H1 (cell line): ENCODE results near the gene EML4. TPM values are rescaled to one million over a fixed set of nuclear protein-coding genes. Genes with fewer than 3 reads are reported as not detected.

Experiments
- CTCF ChIA-PET: fragments of 300-600 bp; sonication (Branson Sonifier 250); formaldehyde crosslinking; loops from one replicate; lab custom pipeline; 2021; ENCODE audit not compliant: partially characterized antibody; lab: Charles Lee
- POLR2A ChIA-PET: fragments of 300-600 bp; sonication (Branson Sonifier 250); formaldehyde crosslinking; loops from one replicate; lab custom pipeline; 2021; ENCODE audit warnings: inconsistent platforms; ENCODE audit not compliant: partially characterized antibody; lab: Charles Lee
- DNase-seq, 2 experiments: peaks; one replicate each; pipeline versions ENCODE4 v3.0.0 to v3.0.0-alpha.2; 2010 to 2022; ENCODE audit warnings: low spot score in 2 of 2, low read depth in 1 of 2, mixed read lengths in 1 of 2
- FAIRE-seq: peaks from 2 replicates; lab custom pipeline; 2011; peaks lifted over from hg19 to GRCh38; lab: Jason Lieb, UNC
- H2AFZ ChIP-seq: 2 replicates; pipeline ENCODE4 v1.8.1; 2012; ENCODE audit warnings: low read length, inconsistent platforms
- H2AK5ac ChIP-seq: 2 replicates; pipeline ENCODE4 v1.6.1; 2013; ENCODE audit warnings: low read depth, low read length
- H2BK120ac ChIP-seq: replicated peaks from 2 replicates; pipeline ENCODE3; 2013; ENCODE audit warnings: low read depth, low read length, inconsistent platforms
- H2BK12ac ChIP-seq: 2 replicates; pipeline ENCODE4 v1.6.1; 2013; ENCODE audit warnings: low read depth, low read length
- H2BK15ac ChIP-seq: 2 replicates; pipeline ENCODE4 v1.6.1; 2013; ENCODE audit warnings: low read length
- H2BK20ac ChIP-seq: 2 replicates; pipeline ENCODE4 v1.6.1; 2013; ENCODE audit warnings: low read length
- H2BK5ac ChIP-seq: 2 replicates; pipeline ENCODE4 v1.6.1; 2013; ENCODE audit warnings: low read depth, low read length
- H3K14ac ChIP-seq: 2 replicates; pipeline ENCODE4 v1.6.1; 2013; ENCODE audit warnings: inconsistent platforms; ENCODE audit not compliant: insufficient read length
- H3K18ac ChIP-seq: 2 replicates; pipeline ENCODE4 v1.6.1; 2013; ENCODE audit warnings: low read length; ENCODE audit errors: extremely low read depth
- H3K23ac ChIP-seq: 2 replicates; pipeline ENCODE4 v1.6.1; 2013; ENCODE audit warnings: inconsistent platforms; ENCODE audit not compliant: insufficient read length
- H3K23me2 ChIP-seq: 2 replicates; pipeline ENCODE4 v1.6.1; 2013; ENCODE audit warnings: low read depth, low read length
- H3K27ac ChIP-seq: 2 replicates; pipeline ENCODE4 v1.6.1; 2011; ENCODE audit warnings: low read depth, low read length, inconsistent platforms
- H3K27me3 ChIP-seq, 4 experiments: replicated peaks in 1 of 4; 1 replicate in 1 of 4; 2 replicates in 3 of 4; pipeline versions ENCODE4 v1.6.1 to v1.8.1; 2011 to 2013; ENCODE audit warnings: low read length in 3 of 4, mild to moderate bottlenecking in 3 of 4, inconsistent platforms in 2 of 4, mixed read lengths in 2 of 4, moderate library complexity in 1 of 4; ENCODE audit not compliant: control insufficient read depth in 3 of 4, insufficient read depth in 3 of 4; ENCODE audit errors: extremely low read depth in 1 of 4
- H3K36me3 ChIP-seq, 4 experiments: 2 replicates each; pipeline versions ENCODE4 v1.6.1 to v1.8.1; 2011 to 2013; ENCODE audit warnings: mild to moderate bottlenecking in 4 of 4, low read length in 3 of 4, moderate library complexity in 2 of 4, control low read depth in 1 of 4, inconsistent platforms in 1 of 4; ENCODE audit not compliant: insufficient read depth in 4 of 4, control insufficient read depth in 2 of 4
- H3K4ac ChIP-seq: replicated peaks from 2 replicates; pipeline ENCODE3; 2013; ENCODE audit warnings: low read length, low read depth, mixed read lengths, inconsistent platforms; ENCODE audit not compliant: insufficient read length
- H3K4me1 ChIP-seq, 4 experiments: replicated peaks in 1 of 4; 1 replicate in 1 of 4; 2 replicates in 3 of 4; pipeline versions ENCODE4 v1.6.1 to v1.8.1; 2011 to 2013; ENCODE audit warnings: low read length in 3 of 4, inconsistent platforms in 2 of 4, mixed read lengths in 1 of 4; ENCODE audit not compliant: insufficient read depth in 4 of 4, control insufficient read depth in 3 of 4
- H3K4me2 ChIP-seq, 2 experiments: 2 replicates each; pipeline versions ENCODE4 v1.6.1 to v1.8.1; 2011 to 2013; ENCODE audit warnings: low read depth in 2 of 2, low read length in 2 of 2, control low read depth in 1 of 2, inconsistent platforms in 1 of 2, mild to moderate bottlenecking in 1 of 2; ENCODE audit not compliant: insufficient read depth in 1 of 2
- H3K4me3 ChIP-seq, 4 experiments: fragments of 200-600, 300-600 bp in 1 of 4; sonication (generic), shearing (Covaris generic), sonication (Bioruptor Twin) in 1 of 4; 2 replicates each; pipeline versions ENCODE4 v1.5.1 to v1.8.1; 2011 to 2016; ENCODE audit warnings: low read length in 4 of 4, low read depth in 3 of 4, control low read depth in 2 of 4, inconsistent platforms in 2 of 4, mild to moderate bottlenecking in 2 of 4, mixed read lengths in 1 of 4, moderate library complexity in 1 of 4; ENCODE audit not compliant: insufficient read depth in 2 of 4; ENCODE audit errors: extremely low read depth in 1 of 4
- H3K56ac ChIP-seq: replicated peaks from 2 replicates; pipeline ENCODE3; 2013; ENCODE audit warnings: low read depth, mild to moderate bottlenecking, mixed read lengths, low read length, inconsistent platforms; ENCODE audit not compliant: insufficient read length
- H3K79me1 ChIP-seq: 2 replicates; pipeline ENCODE4 v1.6.1; 2013; ENCODE audit warnings: low read depth, low read length, control low read depth
- H3K79me2 ChIP-seq, 2 experiments: 2 replicates each; pipeline versions ENCODE4 v1.6.1 to v1.8.1; 2012 to 2013; ENCODE audit warnings: low read length in 2 of 2, mild to moderate bottlenecking in 2 of 2, inconsistent platforms in 1 of 2; ENCODE audit not compliant: insufficient read depth in 2 of 2, control insufficient read depth in 1 of 2
- H3K9ac ChIP-seq, 4 experiments: replicated peaks in 1 of 4; 1 replicate in 1 of 4; 2 replicates in 3 of 4; pipeline versions ENCODE4 v1.6.1 to v1.8.1; 2011 to 2013; ENCODE audit warnings: low read depth in 3 of 4, low read length in 3 of 4, control low read depth in 2 of 4, mild to moderate bottlenecking in 2 of 4, moderate library complexity in 2 of 4, inconsistent platforms in 1 of 4; ENCODE audit errors: extremely low read depth in 1 of 4
- H3K9me3 ChIP-seq, 2 experiments: 2 replicates each; pipeline versions ENCODE4 v1.6.1 to v1.8.1; 2012 to 2013; ENCODE audit warnings: mild to moderate bottlenecking in 2 of 2, moderate library complexity in 2 of 2, control low read depth in 1 of 2, inconsistent platforms in 1 of 2, low read depth in 1 of 2, low read length in 1 of 2, mixed read lengths in 1 of 2; ENCODE audit not compliant: insufficient read depth in 2 of 2
- H4K20me1 ChIP-seq, 2 experiments: replicated peaks in 1 of 2; 2 replicates each; pipeline versions ENCODE3 to v1.8.1; 2011 to 2013; ENCODE audit warnings: inconsistent platforms in 2 of 2, low read length in 2 of 2, mild to moderate bottlenecking in 1 of 2; ENCODE audit not compliant: insufficient read depth in 2 of 2, control insufficient read depth in 1 of 2
- H4K5ac ChIP-seq: 2 replicates; pipeline ENCODE4 v1.6.1; 2013; ENCODE audit warnings: low read length, low read depth, mixed read lengths, inconsistent platforms; ENCODE audit not compliant: insufficient read length
- H4K8ac ChIP-seq: 2 replicates; pipeline ENCODE4 v1.8.0; 2013; ENCODE audit warnings: mild to moderate bottlenecking, moderate library complexity, low read length, inconsistent platforms; ENCODE audit not compliant: insufficient read depth; ENCODE audit errors: extremely low read depth
- H4K91ac ChIP-seq: replicated peaks from 2 replicates; pipeline ENCODE3; 2013; ENCODE audit warnings: low read length, mixed read lengths, inconsistent platforms; ENCODE audit not compliant: insufficient read length
- BRCA1 ChIP-seq: IDR thresholded peaks from 2 replicates; pipeline ENCODE4 v1.6.1; 2012; ENCODE audit warnings: low read depth, low read length, improper control_type of control experiment
- CHD1 ChIP-seq: IDR thresholded peaks from 2 replicates; pipeline ENCODE4 v1.6.1; 2012; ENCODE audit warnings: low read depth, low read length, improper control_type of control experiment
- EP300 ChIP-seq, 2 experiments: IDR thresholded peaks; 1 replicate in 1 of 2; 2 replicates in 1 of 2; pipeline ENCODE4 v1.6.1; 2011 to 2012; ENCODE audit warnings: low read depth in 2 of 2, low read length in 2 of 2, mild to moderate bottlenecking in 2 of 2, borderline replicate concordance in 1 of 2, inconsistent platforms in 1 of 2, moderate library complexity in 1 of 2
- FOSL1 ChIP-seq: IDR thresholded peaks from 2 replicates; pipeline ENCODE4 v1.6.1; 2011; ENCODE audit warnings: mild to moderate bottlenecking, low read depth, low read length, moderate library complexity; ENCODE audit not compliant: insufficient read depth
- POU5F1 ChIP-seq: IDR thresholded peaks from 2 replicates; pipeline ENCODE4 v1.6.1; 2011; ENCODE audit warnings: low read depth, mild to moderate bottlenecking, low read length, moderate library complexity
- SAP30 ChIP-seq: fragments of 300-600 bp; sonication (generic); IDR thresholded peaks from 2 replicates; pipeline ENCODE4 v1.7.1; 2012; ENCODE audit warnings: low read length, moderate library complexity, mild to moderate bottlenecking, inconsistent platforms; ENCODE audit not compliant: insufficient read depth, insufficient replicate concordance
- SIX5 ChIP-seq: IDR thresholded peaks from 2 replicates; pipeline ENCODE4 v1.6.1; 2011; ENCODE audit warnings: mild to moderate bottlenecking, low read depth, low read length
- SUZ12 ChIP-seq: fragments of 200-600 bp; sonication (generic); IDR thresholded peaks from 2 replicates; pipeline ENCODE4 v1.6.1; 2012; ENCODE audit warnings: mild to moderate bottlenecking, inconsistent platforms, low read length, moderate library complexity, mixed read lengths
- TEAD4 ChIP-seq: IDR thresholded peaks from 2 replicates; pipeline ENCODE4 v1.6.1; 2012; ENCODE audit warnings: low read depth, low read length, inconsistent platforms, mixed read lengths
- polyA plus RNA-seq, 7 experiments: library from polyadenylated mRNA; depleted of rRNA in 3 of 7; stranded (reverse) in 5 of 7; unstranded in 2 of 7; fragments of >200 nt in 5 of 7; fragments of 200-250 nt in 2 of 7; gene quantifications; 1 replicate in 5 of 7; 2 replicates in 1 of 7; 4 replicates in 1 of 7; pipeline versions ENCODE4 v1.2.1 to v1.2.3, GENCODE V29; 2011 to 2013; ENCODE audit warnings: missing spikeins in 2 of 7, mixed read lengths in 2 of 7
- total RNA-seq: library from RNA; stranded (reverse); fragmentation: NEBNext Ultra II Directional; extraction: Animal tissue kit (Norgen Biotek cat#: 25700); gene quantifications from 2 replicates; pipeline ENCODE4 v1.2.1, GENCODE V29; 2021

Gene EML4
- total and polyA plus RNA-seq, 2 of the 8 experiments (the other 6 are each of a cell fraction or from before 2014, with no cell fraction given) = 50.1 to 104 TPM

DNA sequence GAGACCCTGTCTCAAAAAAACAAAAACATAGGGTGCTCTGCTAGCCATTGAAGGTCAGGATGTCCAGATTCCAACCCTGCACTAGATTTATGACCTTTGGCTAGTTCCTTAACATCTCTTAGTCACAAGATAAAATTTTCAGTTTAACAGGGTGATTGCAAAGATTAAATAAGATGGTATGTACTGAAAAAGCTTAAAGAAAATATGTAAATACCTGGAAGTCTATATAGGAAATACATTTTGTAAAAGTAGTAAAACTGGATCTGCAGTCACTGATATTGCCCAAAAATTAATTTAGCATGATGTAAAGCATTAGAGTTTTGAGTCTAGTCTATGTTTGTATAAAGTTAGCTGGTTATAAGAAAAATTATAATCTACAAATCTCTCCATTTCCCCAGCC is 197.3 kb downstream of the EML4 start:
- Histone ChIP-seq H3K4me3 (no peak overlapping the region), H3K56ac (no peak overlapping the region), H2AK5ac (no peak overlapping the region), H3K79me2 (no peaks in the 10 kb centered on the region), H3K4me1 (peaks cover 0 to 3% (median 0%) of the 10 kb centered on the region in 4 experiments; a peak in 2 of 7 replicates), H4K5ac (no peak overlapping the region), H2AFZ (no peak overlapping the region), H3K27me3 (no peaks in the 10 kb centered on the region), H3K27ac (no peak overlapping the region), H3K36me3 (no peaks in the 10 kb centered on the region), H3K4ac (no peak overlapping the region), H2BK15ac (no peak overlapping the region), H2BK120ac (no peak overlapping the region), H3K79me1 (no peaks in the 10 kb centered on the region), H3K4me2 (no peak overlapping the region), H3K14ac (no peak overlapping the region), H2BK12ac (no peak overlapping the region), H3K9ac (no peak overlapping the region), H4K20me1 (no peaks in the 10 kb centered on the region), H4K91ac (no peak overlapping the region), H2BK20ac (no peak overlapping the region), H2BK5ac (no peak overlapping the region), H4K8ac (no peak overlapping the region), H3K9me3 (no peaks in the 10 kb centered on the region), H3K18ac (no peak overlapping the region), H3K23ac (no peak overlapping the region), H3K23me2 (no peaks in the 10 kb centered on the region)
- FAIRE-seq (no peak), DNase-seq (no peak)
- ChIA-PET CTCF (interaction anchor here (2.1 kb wide), 1 partner anchor 42 kb away, joined by 5 read pairs; no protein-coding TSS in a partner anchor), POLR2A (interaction anchor here (1.4 kb wide), 1 partner anchor 11 kb away, joined by 3 read pairs; no protein-coding TSS in a partner anchor)
- no peak for TF ChIP-seq CHD1
- TF ChIP-seq EP300 (IDR thresholded peaks at IDR 0.05; ENCODE audit: borderline replicate concordance in 1 of 2, low read depth in 2 of 2, low read length in 2 of 2) = no peak
- no peak for TF ChIP-seq SAP30
- TF ChIP-seq SIX5 = no peak
- TF ChIP-seq SUZ12 = no peak
- no peak for TF ChIP-seq TEAD4
- no peak for TF ChIP-seq POU5F1
- TF ChIP-seq BRCA1 = no peak
- no peak for TF ChIP-seq FOSL1
